Upper lobe of right lung (tissue), 1 donor: ENCODE measurements around the gene FOXR1. TPM values are rescaled to one million over a fixed set of nuclear protein-coding genes. Genes with fewer than 3 reads are reported as not detected.

Experiments
- ATAC-seq: fragments of 200-7000 bp; cut with Tn5 transposase; one replicate; pipeline ENCODE4 v1.9.1; 2020; ENCODE audit warnings: mild to moderate bottlenecking, moderate library complexity
- DNase-seq: peaks from one replicate; pipeline ENCODE4 v3.0.0-alpha.2; 2020
- H3K27ac ChIP-seq: fragments of 200-600 bp; one replicate; pipeline ENCODE4 v1.8.0; 2022
- H3K27me3 ChIP-seq: fragments of 200-600 bp; one replicate; pipeline ENCODE4 v1.8.0; 2022; ENCODE audit warnings: mild to moderate bottlenecking
- H3K36me3 ChIP-seq: fragments of 200-600 bp; one replicate; pipeline ENCODE4 v1.8.0; 2022
- H3K4me1 ChIP-seq: fragments of 200-600 bp; one replicate; pipeline ENCODE4 v1.8.0; 2022
- H3K4me3 ChIP-seq: fragments of 200-600 bp; one replicate; pipeline ENCODE4 v1.8.0; 2022; ENCODE audit warnings: mild to moderate bottlenecking
- H3K9me3 ChIP-seq: fragments of 200-600 bp; one replicate; pipeline ENCODE4 v1.8.0; 2022
- CTCF ChIP-seq: fragments of 200-600 bp; IDR thresholded peaks from one replicate; pipeline ENCODE4 v1.8.0; 2022; ENCODE audit warnings: antibody characterized with exemption
- intact Hi-C: fragments of 100-400 bp; cut with DNase I; formaldehyde crosslinking; loops from one replicate; pipeline ENCODE4 v1.11.0; 2022
- total RNA-seq: library from RNA; stranded (reverse); fragmentation: NEBNext Ultra II Directional; extraction: Animal tissue kit (Norgen Biotek cat#: 25700); gene quantifications from one replicate; pipeline ENCODE4 v1.2.1, GENCODE V29; 2021
- donor health status: DM: no; HTN: yes; CAD: no; lungs with severe emphysema.

FOXR1 gene
- total RNA-seq, 1 donor from 2014 or later: not detected

GRCh38 chr11:119006656-119007055, 35.1 kb downstream of the FOXR1 start:
- no peak overlapping the region for H3K27ac ChIP-seq
- H3K27me3 ChIP-seq: no peaks in the 10 kb centered on the region
- TF ChIP-seq CTCF: no peak
- H3K4me1 ChIP-seq: no peaks in the 10 kb centered on the region
- intact Hi-C loops: no loop called here
- H3K9me3 ChIP-seq: no peaks in the 10 kb centered on the region
- H3K4me3 ChIP-seq: no peak overlapping the region
- peaks cover 82% of the 10 kb centered on the region for H3K36me3 ChIP-seq
- DNase-seq (no peak), ATAC-seq (no peak)

GRCh38 chr11:119011476-119012053, 40.0 kb downstream of the FOXR1 start:
- intact Hi-C loops: no loop called here
- H3K4me3 ChIP-seq: no peak overlapping the region
- ATAC-seq: no peak
- H3K27ac ChIP-seq: no peak overlapping the region
- no peaks in the 10 kb centered on the region for H3K27me3 ChIP-seq
- DNase-seq: no peak
- H3K9me3 ChIP-seq: no peaks in the 10 kb centered on the region
- peaks cover 9% of the 10 kb centered on the region for H3K4me1 ChIP-seq
- no peak for TF ChIP-seq CTCF
- H3K36me3 ChIP-seq: peaks cover 97% of the 10 kb centered on the region

GRCh38 chr11:119012629-119013170, 41.1 kb downstream of the FOXR1 start:
- no peak for TF ChIP-seq CTCF
- DNase-seq (no peak), ATAC-seq (no peak)
- Histone ChIP-seq H3K36me3 (peaks cover 92% of the 10 kb centered on the region), H3K27ac (no peak overlapping the region), H3K4me1 (peaks cover 17% of the 10 kb centered on the region), H3K4me3 (no peak overlapping the region), H3K9me3 (no peaks in the 10 kb centered on the region), H3K27me3 (no peaks in the 10 kb centered on the region)
- intact Hi-C loops: no loop called here

- peaks cover 17% of the 10 kb centered on the region for H3K4me1 ChIP-seq
- peaks cover 76% of the 10 kb centered on the region for H3K36me3 ChIP-seq
- no peak overlapping the region for H3K27ac ChIP-seq
- no peak for TF ChIP-seq CTCF
- H3K4me3 ChIP-seq: no peak overlapping the region
- H3K9me3 ChIP-seq: no peaks in the 10 kb centered on the region
- H3K27me3 ChIP-seq: no peaks in the 10 kb centered on the region
- DNase-seq (no peak), ATAC-seq (no peak)
- intact Hi-C loops: no loop called here
These were observed 42.8 kb downstream of the FOXR1 start for GRCh38 chr11:119014209-119014924.

- no peaks in the 10 kb centered on the region for H3K27me3 ChIP-seq
- no peak for TF ChIP-seq CTCF
- no peak for DNase-seq
- H3K4me1 ChIP-seq: peaks cover 25% of the 10 kb centered on the region
- ATAC-seq: no peak
- peaks cover 68% of the 10 kb centered on the region for H3K36me3 ChIP-seq
- H3K27ac ChIP-seq: no peak overlapping the region
- intact Hi-C loops: no loop called here
- H3K9me3 ChIP-seq: no peaks in the 10 kb centered on the region
- no peak overlapping the region for H3K4me3 ChIP-seq
These were observed 43.6 kb downstream of the FOXR1 start for GRCh38 chr11:119015054-119015611.
